PFSK-1 (cell line): ENCODE results near the gene IFT52.

Experiments
- POLR2AphosphoS5 ChIP-seq: IDR thresholded peaks from 2 replicates; pipeline ENCODE4 v1.6.1; 2012; ENCODE audit warnings: low read depth, mild to moderate bottlenecking, control low read depth, low read length, moderate library complexity
- SIN3A ChIP-seq: IDR thresholded peaks from 2 replicates; pipeline ENCODE4 v1.6.1; 2012; ENCODE audit warnings: mild to moderate bottlenecking, low read length, moderate library complexity, borderline replicate concordance; ENCODE audit not compliant: insufficient read depth
- TF ChIP-seq, protein P1 (sequence below), 2 experiments: IDR thresholded peaks; 2 replicates each; pipeline versions ENCODE4 v1.6.1 to v1.8.0; 2011 to 2012; ENCODE audit warnings: low read depth in 2 of 2, low read length in 2 of 2, control low read depth in 1 of 2, inconsistent platforms in 1 of 2, mild to moderate bottlenecking in 1 of 2, moderate library complexity in 1 of 2; ENCODE audit not compliant: insufficient read depth in 1 of 2

- TF ChIP-seq, protein P1, sequence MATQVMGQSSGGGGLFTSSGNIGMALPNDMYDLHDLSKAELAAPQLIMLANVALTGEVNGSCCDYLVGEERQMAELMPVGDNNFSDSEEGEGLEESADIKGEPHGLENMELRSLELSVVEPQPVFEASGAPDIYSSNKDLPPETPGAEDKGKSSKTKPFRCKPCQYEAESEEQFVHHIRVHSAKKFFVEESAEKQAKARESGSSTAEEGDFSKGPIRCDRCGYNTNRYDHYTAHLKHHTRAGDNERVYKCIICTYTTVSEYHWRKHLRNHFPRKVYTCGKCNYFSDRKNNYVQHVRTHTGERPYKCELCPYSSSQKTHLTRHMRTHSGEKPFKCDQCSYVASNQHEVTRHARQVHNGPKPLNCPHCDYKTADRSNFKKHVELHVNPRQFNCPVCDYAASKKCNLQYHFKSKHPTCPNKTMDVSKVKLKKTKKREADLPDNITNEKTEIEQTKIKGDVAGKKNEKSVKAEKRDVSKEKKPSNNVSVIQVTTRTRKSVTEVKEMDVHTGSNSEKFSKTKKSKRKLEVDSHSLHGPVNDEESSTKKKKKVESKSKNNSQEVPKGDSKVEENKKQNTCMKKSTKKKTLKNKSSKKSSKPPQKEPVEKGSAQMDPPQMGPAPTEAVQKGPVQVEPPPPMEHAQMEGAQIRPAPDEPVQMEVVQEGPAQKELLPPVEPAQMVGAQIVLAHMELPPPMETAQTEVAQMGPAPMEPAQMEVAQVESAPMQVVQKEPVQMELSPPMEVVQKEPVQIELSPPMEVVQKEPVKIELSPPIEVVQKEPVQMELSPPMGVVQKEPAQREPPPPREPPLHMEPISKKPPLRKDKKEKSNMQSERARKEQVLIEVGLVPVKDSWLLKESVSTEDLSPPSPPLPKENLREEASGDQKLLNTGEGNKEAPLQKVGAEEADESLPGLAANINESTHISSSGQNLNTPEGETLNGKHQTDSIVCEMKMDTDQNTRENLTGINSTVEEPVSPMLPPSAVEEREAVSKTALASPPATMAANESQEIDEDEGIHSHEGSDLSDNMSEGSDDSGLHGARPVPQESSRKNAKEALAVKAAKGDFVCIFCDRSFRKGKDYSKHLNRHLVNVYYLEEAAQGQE (IDR thresholded peaks at IDR 0.05; ENCODE audit: insufficient read depth in 1 of 2, low read depth in 2 of 2, low read length in 2 of 2), result no peak
- TF ChIP-seq POLR2AphosphoS5, result no peak
- no peak for TF ChIP-seq SIN3A
Observed at GRCh38 chr20:43603124-43603523, 12.4 kb downstream of the IFT52 start.
